GM23338 (cell line): ENCODE data around the gene DIAPH3.

Experiments used
- CREB1 ChIP-seq: fragments of 250-450 bp; sonication (Bioruptor Pico); IDR thresholded peaks from 2 replicates; pipeline ENCODE4 v1.5.0; 2020; ENCODE audit warnings: low read depth, mild to moderate bottlenecking, moderate library complexity
- STAT1 ChIP-seq: IDR thresholded peaks from one replicate; pipeline ENCODE4 v1.6.1; 2016; ENCODE audit warnings: antibody characterized with exemption; ENCODE audit not compliant: unreplicated experiment
- ZNF331 ChIP-seq: fragments of 250-450 bp; sonication (Bioruptor Pico); IDR thresholded peaks from 2 replicates; pipeline ENCODE4 v1.5.0; 2020; ENCODE audit warnings: low read depth, mild to moderate bottlenecking, moderate library complexity
- TF ChIP-seq, protein P1 (sequence below), 2 experiments: fragments of 200-600 bp in 1 of 2; sonication (generic) in 1 of 2; conservative IDR thresholded peaks; 2 replicates each; pipeline versions ENCODE4 v1.5.1 to v1.6.1; 2016 to 2017; ENCODE audit warnings: antibody characterized with exemption in 2 of 2, low read depth in 2 of 2, mild to moderate bottlenecking in 2 of 2, moderate library complexity in 1 of 2
- TF ChIP-seq, protein P2 (sequence below): IDR thresholded peaks from one replicate; pipeline ENCODE4 v1.6.1; 2018; ENCODE audit warnings: antibody characterized with exemption; ENCODE audit not compliant: unreplicated experiment

- TF ChIP-seq, protein P1, sequence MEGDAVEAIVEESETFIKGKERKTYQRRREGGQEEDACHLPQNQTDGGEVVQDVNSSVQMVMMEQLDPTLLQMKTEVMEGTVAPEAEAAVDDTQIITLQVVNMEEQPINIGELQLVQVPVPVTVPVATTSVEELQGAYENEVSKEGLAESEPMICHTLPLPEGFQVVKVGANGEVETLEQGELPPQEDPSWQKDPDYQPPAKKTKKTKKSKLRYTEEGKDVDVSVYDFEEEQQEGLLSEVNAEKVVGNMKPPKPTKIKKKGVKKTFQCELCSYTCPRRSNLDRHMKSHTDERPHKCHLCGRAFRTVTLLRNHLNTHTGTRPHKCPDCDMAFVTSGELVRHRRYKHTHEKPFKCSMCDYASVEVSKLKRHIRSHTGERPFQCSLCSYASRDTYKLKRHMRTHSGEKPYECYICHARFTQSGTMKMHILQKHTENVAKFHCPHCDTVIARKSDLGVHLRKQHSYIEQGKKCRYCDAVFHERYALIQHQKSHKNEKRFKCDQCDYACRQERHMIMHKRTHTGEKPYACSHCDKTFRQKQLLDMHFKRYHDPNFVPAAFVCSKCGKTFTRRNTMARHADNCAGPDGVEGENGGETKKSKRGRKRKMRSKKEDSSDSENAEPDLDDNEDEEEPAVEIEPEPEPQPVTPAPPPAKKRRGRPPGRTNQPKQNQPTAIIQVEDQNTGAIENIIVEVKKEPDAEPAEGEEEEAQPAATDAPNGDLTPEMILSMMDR (conservative IDR thresholded peaks at IDR 0.05; ENCODE audit: low read depth in 2 of 2), result no peak
- TF ChIP-seq, protein P2, sequence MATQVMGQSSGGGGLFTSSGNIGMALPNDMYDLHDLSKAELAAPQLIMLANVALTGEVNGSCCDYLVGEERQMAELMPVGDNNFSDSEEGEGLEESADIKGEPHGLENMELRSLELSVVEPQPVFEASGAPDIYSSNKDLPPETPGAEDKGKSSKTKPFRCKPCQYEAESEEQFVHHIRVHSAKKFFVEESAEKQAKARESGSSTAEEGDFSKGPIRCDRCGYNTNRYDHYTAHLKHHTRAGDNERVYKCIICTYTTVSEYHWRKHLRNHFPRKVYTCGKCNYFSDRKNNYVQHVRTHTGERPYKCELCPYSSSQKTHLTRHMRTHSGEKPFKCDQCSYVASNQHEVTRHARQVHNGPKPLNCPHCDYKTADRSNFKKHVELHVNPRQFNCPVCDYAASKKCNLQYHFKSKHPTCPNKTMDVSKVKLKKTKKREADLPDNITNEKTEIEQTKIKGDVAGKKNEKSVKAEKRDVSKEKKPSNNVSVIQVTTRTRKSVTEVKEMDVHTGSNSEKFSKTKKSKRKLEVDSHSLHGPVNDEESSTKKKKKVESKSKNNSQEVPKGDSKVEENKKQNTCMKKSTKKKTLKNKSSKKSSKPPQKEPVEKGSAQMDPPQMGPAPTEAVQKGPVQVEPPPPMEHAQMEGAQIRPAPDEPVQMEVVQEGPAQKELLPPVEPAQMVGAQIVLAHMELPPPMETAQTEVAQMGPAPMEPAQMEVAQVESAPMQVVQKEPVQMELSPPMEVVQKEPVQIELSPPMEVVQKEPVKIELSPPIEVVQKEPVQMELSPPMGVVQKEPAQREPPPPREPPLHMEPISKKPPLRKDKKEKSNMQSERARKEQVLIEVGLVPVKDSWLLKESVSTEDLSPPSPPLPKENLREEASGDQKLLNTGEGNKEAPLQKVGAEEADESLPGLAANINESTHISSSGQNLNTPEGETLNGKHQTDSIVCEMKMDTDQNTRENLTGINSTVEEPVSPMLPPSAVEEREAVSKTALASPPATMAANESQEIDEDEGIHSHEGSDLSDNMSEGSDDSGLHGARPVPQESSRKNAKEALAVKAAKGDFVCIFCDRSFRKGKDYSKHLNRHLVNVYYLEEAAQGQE, result no peak
- no peak for TF ChIP-seq STAT1
- no peak for TF ChIP-seq ZNF331 (CRISPR knock-in tag)
- TF ChIP-seq CREB1, result no peak
Observed at GRCh38 chr13:59721926-59722910, 441.5 kb downstream of the DIAPH3 start.
